HG03064 (cell line): Measurements from ENCODE around the gene LGALS12.

Experiments
- ATAC-seq: cut with Tn5 transposase; IDR thresholded peaks from one replicate; pipeline ENCODE4 v1.9.1; 2021; ENCODE audit warnings: low read depth; ENCODE audit not compliant: unreplicated experiment

Gene LGALS12

DNA sequence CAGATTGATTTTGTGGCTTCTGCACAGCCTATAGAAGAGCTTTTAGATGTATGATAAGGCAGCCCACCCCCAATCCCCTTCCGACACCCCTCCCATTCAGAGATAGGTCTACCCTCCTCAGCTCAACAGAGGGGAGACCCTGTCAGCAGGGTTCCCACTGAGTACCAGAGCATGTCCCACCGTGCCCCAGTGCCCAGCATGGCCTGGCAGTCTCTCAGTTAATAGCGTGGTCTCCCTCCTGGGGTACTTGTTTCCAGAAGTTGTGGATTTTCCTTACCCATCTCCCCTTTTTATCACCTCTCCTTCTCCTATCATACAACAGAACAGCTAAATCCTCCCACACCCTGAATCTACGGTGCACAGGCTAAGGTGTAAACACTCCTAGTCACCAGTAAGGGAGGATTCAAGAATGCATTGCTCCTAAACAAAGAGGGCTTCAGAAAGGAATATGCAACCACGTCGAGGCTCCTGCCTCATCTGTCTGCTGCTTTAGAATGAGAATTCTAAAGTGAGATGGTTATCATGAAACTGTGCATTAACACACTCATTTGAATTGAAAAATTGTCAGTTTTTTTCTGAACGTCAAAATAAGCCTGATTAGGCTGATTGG, 50.6 kb downstream of the LGALS12 start:
- no peak for ATAC-seq

DNA sequence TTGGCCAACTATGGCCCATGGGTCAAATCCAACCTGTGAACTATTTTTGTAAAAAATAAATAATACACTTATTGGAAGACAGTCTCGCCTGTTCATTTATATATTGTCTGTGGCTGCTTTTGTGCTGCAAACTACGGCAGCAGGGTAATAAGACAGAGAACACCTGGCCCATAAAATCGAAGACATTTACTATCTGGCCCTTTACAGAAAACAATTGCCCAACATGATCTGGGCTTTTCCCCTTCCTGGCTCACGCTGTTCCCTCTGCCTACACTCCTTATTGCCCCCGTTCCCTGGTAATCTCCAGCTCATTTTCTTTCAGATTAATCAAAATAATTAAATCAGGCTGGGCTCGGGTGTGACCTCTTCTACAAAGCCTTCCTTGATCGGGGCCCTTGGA, 51.7 kb downstream of the LGALS12 start:
- ATAC-seq: no peak

DNA sequence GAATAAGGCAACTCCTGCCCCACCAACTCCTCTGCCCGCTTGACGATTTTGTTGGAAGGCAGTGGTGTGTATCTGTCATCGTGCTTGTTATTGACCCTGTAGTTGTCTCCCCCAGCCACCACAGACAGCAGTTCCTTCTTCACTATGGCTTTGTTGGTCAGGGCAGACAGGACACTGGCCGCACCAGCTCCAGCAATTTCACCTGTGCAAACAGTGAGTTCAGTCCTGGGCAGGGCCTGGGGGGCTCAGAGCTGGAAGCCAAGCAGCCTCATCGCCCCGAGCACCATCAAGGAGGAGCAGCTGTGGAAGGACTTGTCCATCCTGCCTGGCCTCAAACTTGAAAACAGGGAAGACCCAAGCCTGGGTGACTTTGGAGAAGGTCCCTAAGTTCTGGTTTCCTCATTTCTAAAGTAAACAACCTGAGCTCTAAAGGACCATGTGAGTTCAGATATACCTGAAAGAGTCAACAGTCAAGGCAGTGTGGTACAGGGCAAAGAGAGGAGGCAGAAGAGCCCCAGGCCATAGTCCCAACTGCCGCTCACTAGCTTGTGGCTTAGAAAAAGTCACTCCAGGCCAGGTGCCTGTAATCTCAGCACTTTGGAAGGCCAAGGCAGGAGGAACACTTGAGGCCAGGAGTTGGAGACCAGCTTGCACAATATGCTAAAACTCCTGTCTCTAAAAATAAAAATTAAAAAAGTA, 52.7 kb downstream of the LGALS12 start:
- no peak for ATAC-seq

DNA sequence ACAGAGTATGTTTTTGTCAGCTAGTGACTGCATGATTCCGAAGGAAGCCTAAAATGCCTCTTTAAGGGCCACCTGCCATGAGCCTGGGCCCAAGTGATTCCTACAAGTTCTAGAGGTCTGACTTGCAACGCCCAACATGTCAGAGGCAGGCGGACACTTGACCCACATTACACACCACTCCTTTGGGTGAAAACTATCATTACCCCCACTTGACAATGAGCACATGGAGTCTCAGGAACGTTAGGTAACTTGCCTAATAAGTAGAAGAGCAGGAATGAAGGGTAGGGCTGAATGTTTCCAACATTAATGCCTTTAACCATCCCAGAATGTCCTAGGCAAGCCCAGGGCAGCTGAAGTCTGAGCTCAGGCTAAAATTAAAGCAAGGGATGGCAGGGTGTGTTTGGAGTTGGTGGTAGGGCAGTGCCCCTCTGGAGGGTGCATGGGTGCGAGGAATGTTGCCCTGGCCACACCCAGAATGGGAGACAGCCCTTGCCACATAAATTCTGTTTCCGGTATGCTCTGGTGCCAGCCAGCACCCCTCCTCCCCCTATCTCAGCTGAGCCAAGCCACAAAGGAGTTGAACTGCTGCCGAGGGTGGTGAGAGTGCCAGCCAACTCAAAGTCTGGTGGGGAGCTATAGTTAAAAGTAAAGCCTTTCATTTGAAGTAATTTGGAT, 54.8 kb downstream of the LGALS12 start:
- no peak for ATAC-seq

DNA sequence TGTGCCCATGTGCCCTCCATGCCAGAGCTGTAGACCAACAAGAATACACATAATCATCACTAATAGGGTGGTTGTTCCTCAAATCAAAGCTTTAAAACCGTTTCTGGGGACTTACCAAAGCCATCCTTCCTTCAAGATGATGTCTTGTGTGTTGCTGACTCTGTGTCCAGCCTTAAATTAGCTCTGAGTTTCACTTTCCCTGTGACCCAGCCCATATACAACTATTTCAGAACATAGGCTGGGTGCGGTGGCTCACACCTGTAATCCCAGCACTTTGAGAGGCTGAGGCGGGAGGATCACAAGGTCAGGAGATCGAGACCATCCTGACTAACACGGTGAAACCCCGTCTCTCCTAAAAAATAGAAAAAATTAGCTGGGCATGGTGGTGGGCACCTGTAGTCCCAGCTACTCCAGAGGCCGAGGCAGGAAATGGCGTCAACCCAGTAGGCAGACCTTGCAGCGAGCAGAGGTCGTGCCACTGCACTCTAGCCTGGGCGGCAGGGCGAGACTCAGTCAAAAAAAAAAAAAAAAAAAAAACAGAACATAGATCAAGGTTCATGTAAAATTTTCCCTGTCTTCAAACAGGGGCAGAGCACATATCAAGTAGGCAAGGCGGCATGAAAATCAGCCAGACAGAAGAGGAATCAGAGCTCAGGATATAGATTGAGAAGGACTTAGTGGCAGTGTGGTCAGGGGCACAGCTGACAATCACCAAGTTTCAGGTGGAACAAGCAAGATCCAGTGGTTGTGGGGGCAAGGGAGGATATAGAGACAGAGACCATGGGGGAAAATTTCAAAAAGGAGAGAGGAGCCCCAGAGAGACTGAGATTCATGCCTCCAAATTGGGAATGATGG, 57.5 kb downstream of the LGALS12 start, which contains the start of gene PLAAT2:
TSS of gene PLAAT2 (minus strand) at position 179 of the 855 bp plus-strand sequence. CDS start at position 124, 55 bp downstream.
- ATAC-seq: no peak

DNA sequence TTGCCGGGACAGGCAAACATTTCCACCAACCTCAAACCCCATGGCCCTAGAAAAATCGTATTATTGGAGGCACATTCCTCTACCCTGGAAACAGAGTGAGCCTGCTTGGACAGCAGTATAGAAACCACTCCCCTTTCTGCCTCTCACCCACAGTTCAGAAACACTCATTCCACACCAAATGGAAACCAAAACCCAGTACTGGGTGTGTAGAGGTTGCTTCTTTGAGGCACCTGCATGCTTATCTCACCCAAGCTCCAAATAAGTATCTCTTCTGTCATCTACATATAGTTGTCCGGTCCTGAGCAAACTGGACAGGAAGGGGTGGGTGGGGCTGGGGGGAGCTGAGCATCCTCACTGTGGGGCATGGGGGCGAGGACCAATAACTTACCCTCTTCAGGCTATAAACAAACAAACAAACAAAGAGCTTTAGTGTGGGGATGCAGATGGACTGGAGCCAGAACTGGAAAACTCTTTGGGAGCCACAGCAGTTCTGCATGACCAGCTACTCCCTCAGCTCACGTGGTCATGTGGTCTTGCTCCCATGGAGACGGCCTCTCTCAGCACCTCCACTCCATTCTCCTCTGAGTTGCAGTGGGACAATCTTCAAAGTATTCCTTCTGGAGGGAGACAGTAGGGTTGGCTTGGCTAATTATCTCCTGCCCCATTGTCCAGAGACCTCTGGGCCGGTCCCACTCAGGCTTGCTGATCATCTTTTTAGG, 58.3 kb downstream of the LGALS12 start:
- ATAC-seq: peak; percentile 47

DNA sequence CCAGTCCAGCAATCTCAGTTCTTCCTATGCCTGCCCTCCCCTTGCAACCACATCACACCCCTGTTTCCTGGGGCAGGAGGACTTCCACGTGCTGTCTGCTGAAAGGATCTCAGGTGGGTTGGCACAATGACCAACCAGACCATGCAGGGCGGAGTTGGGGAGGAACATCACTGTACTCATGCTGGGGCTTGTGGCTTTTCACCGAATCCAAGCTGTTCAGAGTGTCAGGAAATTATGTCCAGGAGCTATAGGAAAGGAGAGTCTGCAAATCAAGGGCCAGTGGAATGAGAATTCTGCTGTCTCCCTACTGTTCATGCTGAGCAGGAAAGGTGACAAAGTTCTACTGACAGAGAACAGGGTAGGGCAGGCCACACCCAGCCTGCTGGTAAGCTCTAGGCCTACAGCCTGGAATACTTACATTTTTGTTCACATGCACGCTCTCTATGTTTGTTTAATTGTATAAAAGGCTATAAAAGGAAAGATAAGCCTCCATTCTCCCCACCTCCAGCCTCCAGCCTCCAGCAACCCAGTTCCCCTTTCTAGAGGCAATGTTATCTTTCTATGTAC, 59.0 kb downstream of the LGALS12 start:
- no peak for ATAC-seq
